ENCODE results near the gene SMARCA1.

The SMARCA1 gene

GRCh38 chrX:129525896-129526295 is 2.6 kb upstream of the SMARCA1 start:
- in situ Hi-C loops (cut with HindIII; ENCODE audit: low pct_ligation_motif_present, low sequenced_read_pairs), result no loop called here
- no peak for TF ChIP-seq CTCF (IDR thresholded peaks at IDR 0.05; ENCODE audit: low read depth, low read length, missing control alignments)

DNA sequence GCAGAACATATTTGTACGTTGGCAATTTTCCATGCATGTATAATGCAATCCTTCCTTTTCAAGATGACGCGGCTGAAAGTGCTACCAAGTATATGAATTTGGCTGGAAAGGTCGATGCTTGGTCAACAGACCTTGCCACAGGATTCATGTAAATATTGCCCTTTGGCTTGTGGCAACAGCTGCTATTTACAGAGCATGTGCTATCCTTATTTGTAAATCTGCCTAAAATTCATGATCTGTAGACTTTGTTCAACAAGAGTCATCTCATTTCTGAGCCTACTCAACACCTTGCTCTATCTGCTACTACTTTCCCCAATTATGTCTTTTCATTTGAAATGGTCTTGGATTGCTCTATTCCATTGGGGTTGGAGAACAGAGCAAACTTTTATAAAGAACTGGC is 1.9 kb upstream of the SMARCA1 start:
- Histone ChIP-seq H3K27me3 (replicated peaks) (no peaks in the 10 kb centered on the region), H3K36me3 (replicated peaks) (no peaks in the 10 kb centered on the region), H3K4me3 (ENCODE audit: low read depth, low read length) (no peak overlapping the region), H3K27ac (no peak overlapping the region)
- in situ Hi-C loops (cut with HindIII; ENCODE audit: low pct_ligation_motif_present, low sequenced_read_pairs), result no loop called here
- TF ChIP-seq CTCF (IDR thresholded peaks at IDR 0.05; ENCODE audit: low read depth, low read length, missing control alignments), result no peak
- no peak for DNase-seq

More at GRCh38 chrX:129525896-129526295, 2.6 kb upstream of the SMARCA1 start:
- no peak for DNase-seq
- Histone ChIP-seq H3K36me3 (replicated peaks) (no peaks in the 10 kb centered on the region), H3K27me3 (replicated peaks) (no peaks in the 10 kb centered on the region), H3K4me3 (ENCODE audit: low read depth, low read length) (no peak overlapping the region), H3K27ac (no peak overlapping the region)

- Histone ChIP-seq H3K36me3 (replicated peaks) (no peaks in the 10 kb centered on the region), H3K27me3 (replicated peaks) (no peaks in the 10 kb centered on the region), H3K27ac (no peak overlapping the region), H3K4me3 (ENCODE audit: low read depth, low read length) (no peak overlapping the region)
- in situ Hi-C loops (cut with HindIII; ENCODE audit: low pct_ligation_motif_present, low sequenced_read_pairs), result no loop called here
- TF ChIP-seq CTCF (IDR thresholded peaks at IDR 0.05; ENCODE audit: low read depth, low read length, missing control alignments), result no peak
- no peak for DNase-seq
Measured at GRCh38 chrX:129524250-129524850, 1.1 kb upstream of the SMARCA1 start.

- H3K36me3 ChIP-seq (replicated peaks), result no peaks in the 10 kb centered on the region
- H3K4me3 ChIP-seq (ENCODE audit: low read depth, low read length), result peak overlapping the region; percentile 75
- in situ Hi-C loops (cut with HindIII; ENCODE audit: low pct_ligation_motif_present, low sequenced_read_pairs), result no loop called here
- peak; percentile 43 for TF ChIP-seq CTCF (IDR thresholded peaks at IDR 0.05; ENCODE audit: low read depth, low read length, missing control alignments)
- DNase-seq, result peak; percentile 45
- H3K27me3 ChIP-seq (replicated peaks), result no peaks in the 10 kb centered on the region
- peak overlapping the region; percentile 55 for H3K27ac ChIP-seq
Measured at GRCh38 chrX:129522184-129523078, 859 bp downstream of the SMARCA1 start.

GRCh38 chrX:129520151-129520550 is 3.1 kb downstream of the SMARCA1 start:
- no peak for TF ChIP-seq CTCF (IDR thresholded peaks at IDR 0.05; ENCODE audit: low read depth, low read length, missing control alignments)
- DNase-seq, result no peak
- H3K27ac ChIP-seq, result no peak overlapping the region
- in situ Hi-C loops (cut with HindIII; ENCODE audit: low pct_ligation_motif_present, low sequenced_read_pairs), result no loop called here
- H3K4me3 ChIP-seq (ENCODE audit: low read depth, low read length), result no peak overlapping the region
- peaks cover 4% of the 10 kb centered on the region for H3K36me3 ChIP-seq (replicated peaks)
- no peaks in the 10 kb centered on the region for H3K27me3 ChIP-seq (replicated peaks)

All from brain microvascular endothelial cell (primary cell).